IPS-NIHi11 (cell line): ENCODE results near the gene FLCN.

Experiments used
- DNase-seq: peaks from one replicate; pipeline ENCODE4 v3.0.0; 2012; ENCODE audit warnings: mixed read lengths, low spot score

FLCN gene

DNA sequence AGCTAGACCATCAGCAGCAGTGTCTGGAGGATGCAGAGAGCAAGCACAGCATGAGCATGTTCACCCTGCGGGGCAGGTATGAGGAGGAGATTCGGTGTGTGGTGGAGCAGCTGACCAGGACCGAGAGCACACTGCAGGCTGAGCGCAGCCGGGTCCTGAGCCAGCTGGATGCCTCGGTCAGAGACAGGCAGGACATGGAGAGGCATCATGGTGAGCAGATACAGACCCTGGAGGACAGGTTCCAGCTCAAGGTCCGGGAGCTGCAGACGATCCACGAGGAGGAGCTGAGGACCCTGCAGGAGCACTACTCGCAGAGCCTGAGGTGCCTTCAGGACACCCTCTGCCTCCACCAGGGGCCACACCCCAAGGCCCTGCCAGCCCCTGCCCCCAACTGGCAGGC, 69.6 kb downstream of the FLCN start:
- no peak for DNase-seq

GRCh38 chr17:17166446-17166845, 70.5 kb downstream of the FLCN start:
- no peak for DNase-seq

DNA sequence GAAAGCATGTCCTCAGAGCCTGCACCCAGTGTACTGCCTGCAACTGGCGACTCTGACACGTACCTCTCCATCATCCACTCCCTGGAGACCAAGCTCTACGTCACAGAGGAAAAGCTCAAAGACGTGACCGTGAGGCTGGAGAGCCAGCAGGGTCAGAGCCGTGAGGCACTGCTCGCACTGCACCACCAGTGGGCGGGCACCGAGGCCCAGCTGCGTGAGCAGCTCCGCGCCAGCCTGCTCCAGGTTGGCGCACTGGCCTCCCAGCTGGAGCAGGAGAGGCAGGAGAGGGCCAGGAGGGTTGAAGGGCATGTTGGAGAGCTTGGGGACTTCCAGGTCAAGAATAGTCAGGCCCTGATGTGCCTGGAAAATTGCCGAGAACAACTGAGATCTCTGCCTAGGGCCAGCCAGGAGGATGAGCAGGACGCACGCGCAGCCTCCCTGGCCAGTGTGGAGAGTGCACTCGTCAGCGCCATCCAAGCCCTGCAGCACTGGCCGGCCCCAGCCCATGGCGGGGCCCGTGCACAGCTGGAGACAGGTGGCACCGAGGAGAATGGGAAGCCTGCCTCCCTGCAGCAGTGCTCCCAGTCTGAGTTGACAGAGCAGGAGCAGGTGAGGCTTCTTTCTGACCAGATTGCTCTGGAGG, 71.2 kb downstream of the FLCN start:
- no peak for DNase-seq

GRCh38 chr17:17164676-17165075, 72.3 kb downstream of the FLCN start:
- DNase-seq: no peak

GRCh38 chr17:17164156-17164555, 72.8 kb downstream of the FLCN start:
- no peak for DNase-seq
